ENCODE data around the gene FOXI1.
A peak's percentile ranks its signal among the peaks of the same experiment; 100 is the strongest.
"Not testable (repeated sequence)": the region's sequence is repeated elsewhere in the genome, so short reads cannot be mapped to it uniquely, and the experiment has no call there.

Gene FOXI1

DNA sequence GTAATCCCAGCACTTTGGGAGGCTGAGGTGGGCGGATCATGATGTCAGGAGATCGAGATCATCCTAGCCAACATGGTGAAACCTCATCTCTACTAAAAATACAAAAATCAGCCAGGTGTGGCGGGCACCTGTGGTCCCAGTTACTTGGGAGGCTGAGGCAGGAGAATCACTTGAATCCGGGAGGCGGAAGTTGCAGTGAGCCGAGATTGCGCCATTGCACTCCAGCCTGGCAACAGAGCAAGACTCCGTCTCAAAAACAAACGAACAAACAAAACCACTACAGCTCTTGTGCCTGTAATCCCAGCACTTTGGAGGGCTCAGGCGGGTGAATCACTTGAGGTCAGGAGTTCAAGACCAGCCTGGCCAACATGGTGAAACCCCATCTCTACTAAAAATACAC is 11.4 kb upstream of the FOXI1 start:
- not testable (repeated sequence) for DNase-seq

- no peak for DNase-seq
Measured at GRCh38 chr5:170095646-170096045, 10.1 kb upstream of the FOXI1 start.

DNA sequence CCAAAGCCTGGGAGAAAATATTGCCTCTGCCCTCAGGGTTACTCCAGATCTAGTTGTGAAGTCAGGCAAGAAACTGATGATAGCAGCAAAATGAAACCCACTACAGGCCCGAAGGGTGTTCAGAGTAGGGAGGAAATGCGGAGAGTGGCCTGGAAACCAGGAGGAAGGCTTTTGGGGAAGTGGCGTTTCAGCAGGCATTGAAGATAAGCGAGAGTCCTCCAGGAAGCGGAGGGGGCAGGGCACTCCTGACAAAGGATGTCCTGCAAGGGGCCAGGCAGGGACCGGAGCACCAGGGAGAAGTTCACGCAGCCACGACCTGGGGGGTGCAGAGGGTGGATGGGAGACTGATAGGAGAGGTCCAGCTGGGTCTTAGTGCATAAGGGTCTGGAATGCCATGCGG is 7.8 kb upstream of the FOXI1 start:
- no peak for DNase-seq

- DNase-seq, result peak; percentile 87
Measured at GRCh38 chr5:170100066-170100943, 5.4 kb upstream of the FOXI1 start.

DNA sequence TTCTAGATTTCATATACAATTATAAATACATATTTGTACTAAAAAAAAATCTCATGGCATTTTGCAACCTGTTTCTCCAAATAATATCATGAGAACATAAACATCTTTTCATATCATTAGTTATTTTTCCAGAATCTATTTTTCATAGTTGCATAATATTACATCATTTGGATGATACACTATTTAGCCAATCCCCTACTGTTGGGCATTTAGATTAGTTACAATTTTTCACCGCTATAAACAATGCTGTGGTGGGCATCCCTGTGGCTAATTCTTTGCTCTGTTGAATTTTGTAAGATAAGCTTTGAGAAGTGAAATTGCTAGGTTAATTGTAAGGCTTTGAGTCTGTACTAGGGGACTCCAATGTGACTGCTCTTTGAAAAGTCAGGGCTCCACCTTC is 2.2 kb upstream of the FOXI1 start:
- DNase-seq, result no peak

DNA sequence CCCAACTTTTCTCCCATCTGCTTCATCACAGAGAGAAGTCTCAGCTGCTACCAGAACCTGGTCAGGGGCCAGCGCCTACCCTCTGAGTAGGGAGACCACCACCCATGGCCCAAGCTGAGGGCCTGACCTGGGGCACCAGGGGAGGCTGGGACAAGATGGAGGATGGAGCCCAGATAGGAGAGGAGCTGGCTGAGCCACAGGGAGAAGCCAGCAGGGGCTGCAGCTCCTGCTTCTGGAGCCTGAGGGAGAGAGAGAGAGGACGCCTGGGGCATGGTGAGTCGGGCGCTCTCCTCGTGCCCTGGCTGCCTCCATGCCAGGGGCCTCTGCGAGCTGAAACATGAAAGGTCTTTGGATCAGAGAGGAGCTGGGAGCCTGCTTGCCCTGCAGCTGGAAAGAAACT is 1.4 kb upstream of the FOXI1 start:
- DNase-seq, result no peak

DNA sequence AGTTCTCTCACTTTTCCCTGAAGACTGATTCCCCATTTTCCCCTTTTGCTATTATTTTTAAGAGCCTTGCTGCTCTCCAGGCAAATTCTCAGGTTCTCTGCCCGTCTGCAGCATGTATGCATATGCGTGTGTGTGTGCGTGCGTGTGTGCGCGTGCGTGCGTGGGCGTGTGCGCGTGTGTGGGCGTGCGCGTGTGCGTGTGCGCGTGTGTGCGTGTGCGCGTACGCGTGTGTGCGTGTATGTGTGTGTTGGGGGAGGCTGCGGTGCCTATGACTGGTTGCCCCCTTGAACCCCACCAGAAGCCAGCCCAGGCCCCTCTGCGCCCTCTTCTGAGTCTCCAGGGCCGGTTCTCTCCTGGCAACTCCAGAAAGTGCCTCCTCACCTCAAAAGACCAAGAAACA is 987 bp upstream of the FOXI1 start:
- DNase-seq, result no peak

- DNase-seq, result no peak
Measured at GRCh38 chr5:170107674-170108073, 2.0 kb downstream of the FOXI1 start.

- no peak for DNase-seq
Measured at GRCh38 chr5:170108266-170108785, 2.6 kb downstream of the FOXI1 start.

- no peak for DNase-seq
Measured at GRCh38 chr5:170109059-170110031, 3.6 kb downstream of the FOXI1 start.

- DNase-seq, result no peak
Measured at GRCh38 chr5:170110403-170111087, 4.8 kb downstream of the FOXI1 start.

- DNase-seq, result no peak
Measured at GRCh38 chr5:170111088-170111785, 5.5 kb downstream of the FOXI1 start.

GRCh38 chr5:170112876-170113521 is 7.3 kb downstream of the FOXI1 start:
- no peak for DNase-seq

DNA sequence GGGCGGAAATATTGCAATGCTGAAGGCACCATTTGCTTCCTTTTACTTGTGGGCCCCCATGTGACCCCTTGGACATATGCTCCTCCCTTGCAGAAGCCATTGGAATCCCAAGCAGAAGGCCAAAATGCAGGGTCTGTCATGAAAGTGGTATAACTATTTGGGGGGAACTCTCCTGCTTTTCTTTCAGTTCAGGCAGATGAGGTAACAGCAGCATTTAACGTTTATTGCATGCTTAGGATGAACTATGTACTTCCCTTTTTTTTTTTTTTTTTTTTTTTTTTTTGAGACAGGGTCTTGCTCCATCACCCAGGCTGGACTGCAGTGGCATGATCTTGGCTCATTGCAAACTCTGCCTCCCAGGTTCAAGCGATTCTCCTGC is 7.8 kb downstream of the FOXI1 start:
- no peak for DNase-seq

- DNase-seq, result no peak
Measured at GRCh38 chr5:170114271-170114670, 8.6 kb downstream of the FOXI1 start.

- no peak for DNase-seq
Measured at GRCh38 chr5:170115925-170116324, 10.2 kb downstream of the FOXI1 start.

DNA sequence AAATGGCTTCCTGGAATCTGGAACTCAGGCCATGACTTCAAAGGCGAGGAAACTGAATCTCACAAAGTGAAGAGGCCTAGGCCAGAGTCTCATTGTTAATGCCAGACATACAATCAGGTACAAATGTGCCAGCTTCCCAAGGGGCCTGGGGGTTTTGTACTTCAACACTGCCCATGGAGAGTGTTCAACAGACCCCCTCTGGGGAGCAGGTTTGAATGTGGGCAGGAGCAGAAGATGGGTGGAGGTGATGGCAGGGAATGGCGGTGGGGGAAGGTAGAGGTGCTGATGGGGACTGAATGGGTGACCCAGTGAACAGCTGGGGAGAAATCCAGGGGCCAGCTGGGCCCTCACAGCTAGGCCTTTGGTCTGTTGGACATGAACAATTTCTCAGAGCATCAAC is 12.0 kb downstream of the FOXI1 start:
- no peak for DNase-seq

GRCh38 chr5:170120576-170120975 is 14.9 kb downstream of the FOXI1 start:
- no peak for DNase-seq

DNA sequence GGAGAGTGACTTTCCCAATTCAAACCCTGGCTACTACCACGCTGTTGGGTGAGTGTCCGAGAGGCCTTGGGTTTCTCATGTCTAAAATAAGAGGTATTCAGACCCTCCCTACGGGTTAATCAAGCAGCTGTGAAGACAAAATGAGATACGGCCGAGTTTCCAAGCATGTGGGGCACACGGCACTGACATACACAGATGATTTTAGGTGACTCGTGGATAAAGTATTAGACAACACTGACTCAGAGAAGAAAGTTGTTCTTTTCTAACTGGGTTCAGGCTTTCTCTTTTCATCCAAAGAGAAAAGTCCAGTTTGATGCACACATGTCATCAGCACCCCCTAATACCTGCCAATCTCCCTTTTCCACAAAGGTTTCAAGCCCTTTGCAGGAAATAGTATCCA is 15.6 kb downstream of the FOXI1 start:
- DNase-seq, result no peak

DNA sequence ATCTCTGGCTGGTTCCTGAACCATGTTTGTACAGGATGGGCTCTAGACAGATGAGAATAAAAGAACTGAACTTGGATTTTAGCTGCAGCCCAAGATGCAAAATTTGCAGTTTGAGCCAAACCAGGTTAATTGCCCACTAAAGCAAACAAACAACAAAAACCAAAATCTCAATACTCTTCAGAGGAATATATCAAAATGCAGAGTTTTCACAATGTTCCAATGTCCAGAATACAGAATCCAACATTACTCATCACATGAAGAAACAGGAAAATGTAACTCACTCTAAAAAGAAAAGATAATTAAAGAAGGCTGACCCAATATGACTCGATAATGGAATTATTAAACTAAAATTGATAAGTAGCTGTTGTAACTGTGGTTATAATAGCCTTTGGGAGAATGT is 20.4 kb downstream of the FOXI1 start:
- no peak for DNase-seq

- DNase-seq, result no peak
Measured at GRCh38 chr5:170126626-170127025, 20.9 kb downstream of the FOXI1 start.

DNA sequence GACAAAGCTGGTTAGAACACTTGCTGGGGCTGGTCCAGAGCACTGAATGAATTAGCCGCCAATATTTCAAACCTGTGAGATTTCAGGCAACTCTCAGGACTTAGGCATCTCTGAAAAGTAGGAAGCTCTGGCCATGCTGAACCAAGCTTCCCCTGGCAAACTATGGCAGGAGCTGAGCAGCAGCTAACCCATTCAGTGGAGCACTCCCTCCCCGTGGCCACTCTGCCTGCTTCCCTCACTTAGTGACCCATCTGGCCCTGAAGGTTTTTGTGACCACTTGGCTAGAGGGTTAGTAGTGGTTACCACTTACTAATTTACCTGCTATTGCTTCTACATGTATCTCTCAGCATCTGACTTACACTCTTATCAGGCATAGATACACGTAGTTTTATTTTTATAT is 25.5 kb downstream of the FOXI1 start:
- no peak for DNase-seq
